ENCODE results near the gene DNAAF1. TPM values are rescaled to one million over a fixed set of nuclear protein-coding genes. Genes with fewer than 3 reads are reported as not detected.
A peak's percentile ranks its signal among the peaks of the same experiment; 100 is the strongest.

The DNAAF1 gene
- total RNA-seq, 1 experiment from 2014 or later: not detected

DNA sequence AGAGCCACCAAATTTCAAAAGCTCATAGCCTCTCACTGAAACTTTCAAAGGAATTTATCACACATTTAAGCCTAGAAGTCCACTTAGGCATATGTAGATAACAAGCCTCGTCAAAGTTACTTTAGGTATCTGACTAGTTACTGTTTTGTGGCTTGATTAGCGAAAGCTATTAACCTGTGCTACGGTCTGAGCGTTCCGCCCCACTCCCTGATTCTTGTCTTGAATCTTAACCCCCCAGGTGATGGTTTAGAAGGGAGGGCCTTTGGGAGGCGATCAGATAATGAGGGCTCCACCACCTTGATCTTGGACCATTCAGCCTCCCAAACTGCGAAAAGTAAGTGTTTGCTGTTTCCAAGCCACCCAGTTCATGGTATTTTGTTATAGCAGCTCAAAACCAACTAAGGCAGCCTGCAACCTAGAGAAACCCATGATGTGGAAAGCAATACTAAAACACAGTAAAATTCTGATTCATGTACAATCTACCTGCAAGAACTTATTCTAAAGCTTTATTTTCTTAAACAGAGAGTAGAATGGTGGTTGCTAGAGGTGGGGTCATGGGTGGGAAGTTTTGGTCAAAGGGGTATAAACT, 7.2 kb upstream of the DNAAF1 start:
- no peak for TF ChIP-seq POLR2AphosphoS5 (IDR thresholded peaks at IDR 0.05; ENCODE audit: low read depth, low read length)
- TF ChIP-seq, protein P1, sequence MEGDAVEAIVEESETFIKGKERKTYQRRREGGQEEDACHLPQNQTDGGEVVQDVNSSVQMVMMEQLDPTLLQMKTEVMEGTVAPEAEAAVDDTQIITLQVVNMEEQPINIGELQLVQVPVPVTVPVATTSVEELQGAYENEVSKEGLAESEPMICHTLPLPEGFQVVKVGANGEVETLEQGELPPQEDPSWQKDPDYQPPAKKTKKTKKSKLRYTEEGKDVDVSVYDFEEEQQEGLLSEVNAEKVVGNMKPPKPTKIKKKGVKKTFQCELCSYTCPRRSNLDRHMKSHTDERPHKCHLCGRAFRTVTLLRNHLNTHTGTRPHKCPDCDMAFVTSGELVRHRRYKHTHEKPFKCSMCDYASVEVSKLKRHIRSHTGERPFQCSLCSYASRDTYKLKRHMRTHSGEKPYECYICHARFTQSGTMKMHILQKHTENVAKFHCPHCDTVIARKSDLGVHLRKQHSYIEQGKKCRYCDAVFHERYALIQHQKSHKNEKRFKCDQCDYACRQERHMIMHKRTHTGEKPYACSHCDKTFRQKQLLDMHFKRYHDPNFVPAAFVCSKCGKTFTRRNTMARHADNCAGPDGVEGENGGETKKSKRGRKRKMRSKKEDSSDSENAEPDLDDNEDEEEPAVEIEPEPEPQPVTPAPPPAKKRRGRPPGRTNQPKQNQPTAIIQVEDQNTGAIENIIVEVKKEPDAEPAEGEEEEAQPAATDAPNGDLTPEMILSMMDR (IDR thresholded peaks at IDR 0.05): no peak
- TF ChIP-seq SIN3A (IDR thresholded peaks at IDR 0.05; ENCODE audit: borderline replicate concordance, insufficient read depth, low read depth, low read length): no peak
- TF ChIP-seq TCF7L2 (IDR thresholded peaks at IDR 0.05; ENCODE audit: low read depth, low read length): no peak
- TF ChIP-seq, protein P2, sequence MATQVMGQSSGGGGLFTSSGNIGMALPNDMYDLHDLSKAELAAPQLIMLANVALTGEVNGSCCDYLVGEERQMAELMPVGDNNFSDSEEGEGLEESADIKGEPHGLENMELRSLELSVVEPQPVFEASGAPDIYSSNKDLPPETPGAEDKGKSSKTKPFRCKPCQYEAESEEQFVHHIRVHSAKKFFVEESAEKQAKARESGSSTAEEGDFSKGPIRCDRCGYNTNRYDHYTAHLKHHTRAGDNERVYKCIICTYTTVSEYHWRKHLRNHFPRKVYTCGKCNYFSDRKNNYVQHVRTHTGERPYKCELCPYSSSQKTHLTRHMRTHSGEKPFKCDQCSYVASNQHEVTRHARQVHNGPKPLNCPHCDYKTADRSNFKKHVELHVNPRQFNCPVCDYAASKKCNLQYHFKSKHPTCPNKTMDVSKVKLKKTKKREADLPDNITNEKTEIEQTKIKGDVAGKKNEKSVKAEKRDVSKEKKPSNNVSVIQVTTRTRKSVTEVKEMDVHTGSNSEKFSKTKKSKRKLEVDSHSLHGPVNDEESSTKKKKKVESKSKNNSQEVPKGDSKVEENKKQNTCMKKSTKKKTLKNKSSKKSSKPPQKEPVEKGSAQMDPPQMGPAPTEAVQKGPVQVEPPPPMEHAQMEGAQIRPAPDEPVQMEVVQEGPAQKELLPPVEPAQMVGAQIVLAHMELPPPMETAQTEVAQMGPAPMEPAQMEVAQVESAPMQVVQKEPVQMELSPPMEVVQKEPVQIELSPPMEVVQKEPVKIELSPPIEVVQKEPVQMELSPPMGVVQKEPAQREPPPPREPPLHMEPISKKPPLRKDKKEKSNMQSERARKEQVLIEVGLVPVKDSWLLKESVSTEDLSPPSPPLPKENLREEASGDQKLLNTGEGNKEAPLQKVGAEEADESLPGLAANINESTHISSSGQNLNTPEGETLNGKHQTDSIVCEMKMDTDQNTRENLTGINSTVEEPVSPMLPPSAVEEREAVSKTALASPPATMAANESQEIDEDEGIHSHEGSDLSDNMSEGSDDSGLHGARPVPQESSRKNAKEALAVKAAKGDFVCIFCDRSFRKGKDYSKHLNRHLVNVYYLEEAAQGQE (IDR thresholded peaks at IDR 0.05; ENCODE audit: insufficient read depth in 1 of 2, low read depth in 2 of 2, low read length in 1 of 2): no peak
- no peak for DNase-seq (ENCODE audit: low read depth, low spot score)
- intact Hi-C loops (cut with micrococcal nuclease; ENCODE audit: unreplicated experiment): no loop called here
- no TSS peak for BruUV-seq (replicated peaks)
- ChIA-PET CTCF (no interaction called here), POLR2A (interaction anchor here (0.5 kb wide), 1 partner anchor 154 kb away, joined by 4 read pairs; no protein-coding TSS in a partner anchor)
- no peaks in the 10 kb centered on the region; the same call in 1 of the 2 replicates for H3K4me1 ChIP-seq (ENCODE audit: control insufficient read depth, insufficient read depth, low read length)
- H3K27ac ChIP-seq (ENCODE audit: low read length): no peak overlapping the region
- H3K4me3 ChIP-seq (ENCODE audit: low read depth in 2 of 2, low read length in 2 of 2): no peak overlapping the region
- no peaks in the 10 kb centered on the region for H3K36me3 ChIP-seq (ENCODE audit: control insufficient read depth, insufficient read depth, low read length)
- H3K27me3 ChIP-seq (ENCODE audit: control insufficient read depth, insufficient read depth, low read length): no peaks in the 10 kb centered on the region
- no peak for ATAC-seq
- in situ Hi-C loops (cut with HindIII; ENCODE audit: low pct_unique_long_range_greater_than_20kb, low sequenced_read_pairs): no loop called here
- H3K9me3 ChIP-seq (ENCODE audit: control insufficient read depth, insufficient read depth, low read depth, low read length): no peaks in the 10 kb centered on the region

DNA sequence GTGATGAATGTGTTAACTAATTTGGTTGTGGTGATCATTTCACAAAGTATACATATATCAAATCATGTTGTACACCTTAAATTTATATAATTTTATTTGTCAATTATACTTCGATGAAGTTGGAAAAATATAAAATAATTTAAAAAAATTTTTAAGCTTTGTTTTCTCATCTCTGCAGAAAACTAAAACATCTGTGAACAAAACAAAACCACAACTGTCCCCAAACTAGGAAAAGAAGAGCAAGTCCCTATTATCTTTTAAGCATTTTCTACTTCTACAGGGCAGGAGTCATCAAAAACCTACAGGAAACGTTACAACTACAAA, 6.6 kb upstream of the DNAAF1 start:
- no peaks in the 10 kb centered on the region for H3K27me3 ChIP-seq (ENCODE audit: control insufficient read depth, insufficient read depth, low read length)
- intact Hi-C loops (cut with micrococcal nuclease; ENCODE audit: unreplicated experiment): no loop called here

More for the DNA sequence above, 6.6 kb upstream of the DNAAF1 start:
- DNase-seq (ENCODE audit: low read depth, low spot score) (no peak), ATAC-seq (no peak)
- Histone ChIP-seq H3K4me1 (ENCODE audit: control insufficient read depth, insufficient read depth, low read length) (no peaks in the 10 kb centered on the region; the same call in 1 of the 2 replicates), H3K36me3 (ENCODE audit: control insufficient read depth, insufficient read depth, low read length) (no peaks in the 10 kb centered on the region), H3K4me3 (ENCODE audit: low read depth in 2 of 2, low read length in 2 of 2) (no peak overlapping the region), H3K27ac (ENCODE audit: low read length) (peak overlapping the region; percentile 39; the same call in 1 of the 2 replicates), H3K9me3 (ENCODE audit: control insufficient read depth, insufficient read depth, low read depth, low read length) (no peaks in the 10 kb centered on the region)
- in situ Hi-C loops (cut with HindIII; ENCODE audit: low pct_unique_long_range_greater_than_20kb, low sequenced_read_pairs): no loop called here
- BruUV-seq (replicated peaks): no TSS peak
- ChIA-PET POLR2A (interaction anchor here (0.6 kb wide), 1 partner anchor 343 kb away, joined by 3 read pairs; no protein-coding TSS in a partner anchor), CTCF (no interaction called here)
- TF ChIP-seq, protein P2 (IDR thresholded peaks at IDR 0.05; ENCODE audit: insufficient read depth in 1 of 2, low read depth in 2 of 2, low read length in 1 of 2): no peak
- TF ChIP-seq, protein P1 (IDR thresholded peaks at IDR 0.05): no peak
- TF ChIP-seq POLR2AphosphoS5 (IDR thresholded peaks at IDR 0.05; ENCODE audit: low read depth, low read length) (no peak), TCF7L2 (IDR thresholded peaks at IDR 0.05; ENCODE audit: low read depth, low read length) (no peak), SIN3A (IDR thresholded peaks at IDR 0.05; ENCODE audit: borderline replicate concordance, insufficient read depth, low read depth, low read length) (no peak)
